DMS 273 treated with DMSO at 0.1 percent for 48 hours (cell line): ENCODE measurements around the gene KRT16.
"Not testable (repeated sequence)": the region's sequence is repeated elsewhere in the genome, so short reads cannot be mapped to it uniquely, and the experiment has no call there.

ENCODE experiments used
- DNase-seq: peaks from one replicate; lab custom pipeline; 2025; lab: John Stamatoyannopoulos, UW

The KRT16 gene

DNA sequence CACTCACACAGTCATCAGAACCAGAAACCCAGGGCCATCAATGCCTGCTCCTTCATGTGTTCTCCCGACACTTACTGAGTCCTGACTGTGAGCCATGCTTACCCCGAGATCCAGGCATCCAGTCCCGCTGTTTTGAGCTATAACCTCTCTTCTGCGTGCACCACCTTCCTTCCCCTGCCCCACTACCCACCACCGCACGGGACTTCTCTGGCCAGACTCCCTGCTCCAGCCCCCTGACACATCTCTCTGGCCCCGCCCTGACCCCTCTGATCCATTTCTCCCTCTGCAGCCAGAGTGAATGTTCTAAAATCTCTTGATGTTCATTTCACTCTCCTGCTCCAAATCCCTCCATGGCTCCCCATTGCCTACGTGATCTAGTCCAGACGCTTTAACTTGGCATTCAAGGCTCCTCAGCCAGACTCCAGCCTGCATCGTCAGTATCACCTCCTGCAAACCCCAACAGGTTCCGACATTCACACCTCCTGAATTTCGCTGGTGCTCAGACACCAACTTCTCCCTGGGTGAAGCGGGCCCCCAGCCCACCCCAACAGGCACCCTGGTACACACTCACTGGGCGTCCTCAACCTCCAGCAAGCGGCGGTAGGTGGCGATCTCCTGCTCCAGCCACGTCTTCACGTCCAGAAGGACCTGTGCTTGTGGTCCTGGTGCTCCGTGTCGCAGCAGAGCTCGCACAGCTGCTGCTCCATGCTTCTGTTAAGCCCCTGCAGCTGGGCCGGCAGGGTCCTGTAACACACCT, 14.9 kb upstream of the KRT16 start:
- DNase-seq, result no peak

DNA sequence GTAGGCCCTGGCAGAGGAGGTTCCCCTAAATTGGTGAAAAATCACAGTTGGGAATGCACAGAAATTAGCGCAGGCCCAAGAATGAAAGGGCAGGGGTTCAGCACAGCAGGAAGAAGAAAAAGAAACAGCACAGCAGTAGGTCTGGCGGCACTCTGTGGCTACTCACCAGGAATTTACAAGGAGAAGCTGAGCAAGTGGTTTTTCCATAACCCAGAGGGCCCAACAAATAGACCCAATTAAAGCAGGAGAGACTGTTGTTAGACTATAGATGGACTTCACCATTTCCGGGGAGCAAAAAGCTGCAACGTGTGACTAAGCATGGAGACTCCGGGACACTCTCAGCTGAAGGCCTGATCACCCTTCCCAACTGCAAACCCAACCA, 14.3 kb upstream of the KRT16 start:
- not testable (repeated sequence) for DNase-seq

- DNase-seq, result not testable (repeated sequence)
Measured at GRCh38 chr17:41626028-41626913, 13.7 kb upstream of the KRT16 start.

GRCh38 chr17:41625602-41626001, 13.0 kb upstream of the KRT16 start:
- no peak for DNase-seq

DNA sequence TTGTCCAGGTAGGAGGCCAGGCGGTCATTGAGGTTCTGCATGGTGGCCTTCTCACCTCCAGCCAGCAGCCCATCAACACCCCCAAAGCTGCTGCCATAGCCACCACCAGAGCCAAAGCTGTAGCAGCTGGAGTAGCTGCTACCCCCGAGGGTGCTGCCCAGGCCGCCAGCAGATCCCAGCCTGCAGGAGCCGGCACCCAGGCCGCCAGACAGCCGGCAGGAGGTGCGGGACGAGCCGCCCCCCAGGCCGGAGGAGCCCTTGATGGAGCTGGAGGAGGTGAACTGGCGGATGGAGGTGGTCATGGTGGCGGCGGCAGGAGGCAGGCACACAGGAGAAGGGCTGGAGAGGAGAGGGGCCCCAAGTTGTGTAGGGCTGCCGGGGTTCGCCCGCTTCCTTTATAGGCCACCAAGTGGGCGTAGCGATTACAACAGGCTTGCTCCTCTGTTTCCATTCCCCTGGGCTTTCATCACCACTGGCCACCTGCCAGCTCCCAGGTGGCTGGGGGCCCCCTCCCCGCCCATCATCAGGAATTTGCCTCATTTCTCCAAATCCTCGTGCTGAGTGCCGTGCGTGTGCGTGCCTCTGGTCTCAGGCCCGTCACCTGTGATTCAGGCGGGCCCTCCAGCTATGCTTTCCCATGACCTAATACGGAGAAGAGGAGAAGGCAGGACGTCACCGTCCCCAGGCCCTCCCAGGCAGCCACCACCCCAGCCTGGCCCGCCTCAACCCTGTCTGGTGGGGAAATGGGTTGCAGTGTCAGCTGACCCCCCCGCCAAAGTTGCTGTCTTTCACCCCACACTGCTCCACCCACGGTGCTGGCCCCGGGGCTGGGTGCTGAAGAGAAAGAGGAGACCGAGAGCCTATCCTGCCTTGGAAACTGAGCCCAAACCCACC, 11.9 kb upstream of the KRT16 start, which contains the start of gene KRT17:
Gene KRT17, minus strand, starts transcription at position 368 of the 894 bp plus-strand sequence. Its CDS starts 66 bp downstream, at position 302.
- no peak for DNase-seq

DNA sequence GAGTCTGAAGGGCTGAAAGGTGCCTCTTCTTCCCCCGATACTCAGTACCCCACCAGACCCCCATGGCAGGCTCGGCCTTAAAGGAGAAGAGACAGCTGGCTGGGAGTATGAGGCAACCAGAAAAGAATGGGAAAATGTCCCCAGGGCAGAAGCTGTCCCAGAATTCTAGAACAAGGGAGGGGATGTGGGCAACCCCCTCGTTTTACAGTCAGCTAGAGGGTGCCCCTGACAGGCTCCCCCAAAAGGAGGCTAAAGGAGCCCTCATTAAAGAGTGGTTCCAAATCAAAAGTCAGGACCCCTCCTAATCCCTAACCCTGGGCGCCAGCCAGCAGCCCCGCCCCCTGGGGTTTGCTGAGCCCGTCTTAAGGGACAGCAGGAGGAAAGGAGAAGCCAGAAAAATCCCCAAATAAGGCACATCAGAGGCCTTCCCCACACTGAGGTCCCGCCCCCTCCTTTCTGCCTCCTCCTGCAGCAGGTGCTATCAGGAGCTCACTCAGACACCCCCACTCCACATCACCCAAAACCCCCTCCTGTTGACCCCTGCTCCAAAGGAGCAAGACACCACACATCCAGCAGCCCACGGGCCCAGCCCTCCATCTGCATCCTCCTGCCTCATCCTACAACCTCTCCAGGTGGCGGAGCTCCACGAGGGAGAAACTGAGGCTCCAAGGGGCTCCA, 10.8 kb upstream of the KRT16 start:
- DNase-seq, result not testable (repeated sequence)

GRCh38 chr17:41622340-41623183, 10.0 kb upstream of the KRT16 start:
- not testable (repeated sequence) for DNase-seq

DNA sequence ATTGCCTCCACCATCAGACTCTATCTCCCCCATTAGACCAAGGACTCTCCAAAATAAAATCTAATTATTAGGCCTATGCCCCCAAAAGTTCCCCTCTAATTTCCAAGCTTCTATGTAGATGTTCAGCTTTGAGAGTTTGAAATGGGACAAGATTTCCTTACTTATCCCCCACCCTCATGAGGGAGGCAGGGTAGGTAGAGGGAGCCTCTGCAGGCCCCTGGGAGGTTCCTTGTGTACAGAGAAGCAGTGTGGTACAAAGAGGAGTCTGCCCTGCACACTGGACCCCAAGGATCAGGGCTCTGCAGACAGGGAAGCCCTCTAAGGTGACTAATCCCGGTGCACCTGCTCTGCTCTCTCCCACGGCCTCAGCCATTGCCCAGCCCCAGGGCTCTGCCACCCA, 9.3 kb upstream of the KRT16 start:
- DNase-seq, result no peak

DNA sequence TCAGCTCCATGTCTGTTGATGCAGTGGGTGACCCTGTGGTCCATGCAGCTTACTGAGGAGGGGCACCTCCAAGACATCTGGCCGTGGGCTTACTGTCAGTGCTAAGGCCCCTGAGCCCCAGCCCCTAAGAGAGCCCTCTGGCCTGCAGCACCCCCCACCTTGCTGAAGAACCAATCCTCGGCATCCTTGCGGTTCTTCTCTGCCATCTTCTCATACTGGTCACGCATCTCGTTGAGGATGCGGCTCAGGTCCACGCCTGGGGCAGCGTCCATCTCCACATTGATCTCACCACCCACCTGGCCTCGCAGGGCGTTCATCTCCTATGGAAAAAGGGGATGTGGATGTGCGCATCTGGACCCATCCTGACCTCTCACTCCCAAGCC, 8.9 kb upstream of the KRT16 start:
- DNase-seq, result not testable (repeated sequence)

GRCh38 chr17:41620583-41621434, 8.2 kb upstream of the KRT16 start:
- no peak for DNase-seq

- not testable (repeated sequence) for DNase-seq
Measured at GRCh38 chr17:41619927-41620582, 7.5 kb upstream of the KRT16 start.

- DNase-seq, result no peak
Measured at GRCh38 chr17:41619036-41619926, 6.7 kb upstream of the KRT16 start.

DNA sequence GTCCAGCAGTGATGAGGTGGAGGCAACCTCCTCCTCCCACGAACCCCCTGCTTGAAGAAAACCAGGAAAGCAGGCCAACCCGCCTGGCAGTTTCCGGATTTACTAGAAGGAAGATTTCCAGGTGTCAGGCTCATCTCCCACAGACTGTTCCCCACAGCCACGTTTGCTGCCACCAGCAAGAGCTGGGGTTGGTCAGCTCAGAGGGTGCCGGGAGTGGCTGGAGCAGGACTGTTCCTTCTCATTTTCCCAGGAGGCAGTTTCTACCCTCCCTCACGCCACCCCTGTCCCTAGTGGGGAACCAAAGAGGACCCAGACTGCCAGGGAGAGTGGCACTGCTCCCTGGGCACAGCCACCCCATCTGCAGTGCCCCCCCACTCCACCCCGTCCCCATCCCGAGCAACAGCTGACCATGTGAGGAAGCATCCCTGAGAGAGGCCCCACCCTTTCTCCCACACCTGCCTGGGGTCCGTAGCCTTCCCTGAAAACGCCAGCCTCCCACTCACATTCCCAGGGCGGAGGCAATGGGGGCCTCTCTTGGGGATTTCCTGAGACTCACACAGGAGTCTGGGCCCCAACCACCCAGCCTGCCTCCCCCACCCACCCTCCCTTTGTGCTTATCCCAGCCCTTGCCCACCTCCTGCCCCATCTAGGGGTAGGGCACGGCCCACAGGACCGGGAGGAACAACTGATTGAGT, 5.9 kb upstream of the KRT16 start:
- no peak for DNase-seq

GRCh38 chr17:41617698-41618097, 5.1 kb upstream of the KRT16 start:
- no peak for DNase-seq

- DNase-seq, result no peak
Measured at GRCh38 chr17:41617136-41617535, 4.6 kb upstream of the KRT16 start.

DNA sequence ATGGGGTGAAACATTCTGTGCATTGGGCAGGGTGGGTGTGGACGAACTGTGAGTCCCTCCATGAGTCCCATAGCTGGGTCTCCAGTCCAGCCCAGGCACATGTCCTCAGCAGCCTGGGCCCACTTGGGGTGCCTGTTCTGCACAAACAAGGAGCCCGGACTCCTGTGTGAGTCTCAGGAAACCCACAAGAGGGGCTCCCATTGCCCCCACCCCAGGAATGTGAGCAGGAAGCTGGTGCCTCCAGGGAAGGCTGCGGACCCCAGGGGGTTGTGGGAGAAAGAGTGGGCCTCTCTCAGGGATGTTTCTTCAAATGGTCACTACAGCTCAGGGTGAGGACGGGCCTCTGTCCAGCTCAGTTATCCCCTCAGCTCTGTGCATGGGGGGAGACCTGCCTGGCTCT, 3.9 kb upstream of the KRT16 start:
- not testable (repeated sequence) for DNase-seq

DNA sequence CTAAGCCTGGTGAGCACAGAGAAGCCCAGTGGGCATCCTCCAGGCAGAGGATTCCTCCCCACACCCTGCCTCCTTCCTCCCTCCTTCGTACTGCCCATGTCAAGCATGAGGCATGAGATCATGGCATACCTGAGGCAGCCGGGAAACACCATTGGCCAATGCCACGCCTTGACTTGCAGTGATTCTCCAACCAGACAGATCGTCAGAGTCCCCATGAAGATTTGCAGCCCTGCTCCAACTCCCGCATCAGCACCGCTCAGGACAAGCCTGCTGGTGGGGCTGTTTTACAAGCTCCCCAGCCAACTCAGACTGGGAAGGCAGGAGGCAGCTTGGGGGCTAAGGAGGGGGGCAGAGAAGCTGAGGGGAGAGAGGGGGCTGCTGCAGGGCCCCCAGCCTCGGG, 2.9 kb upstream of the KRT16 start:
- no peak for DNase-seq
